Measurements from ENCODE around the gene TRAF3IP1. TPM values are rescaled to one million over a fixed set of nuclear protein-coding genes. Genes with fewer than 3 reads are reported as not detected.
A peak's percentile ranks its signal among the peaks of the same experiment; 100 is the strongest.

TRAF3IP1 gene
- total RNA-seq, 4 donors from 2014 or later, result 12.6 to 41.8 (median 27.6) TPM

GRCh38 chr2:238438856-238439849 is 118.8 kb downstream of the TRAF3IP1 start:
- TF ChIP-seq, protein P1, sequence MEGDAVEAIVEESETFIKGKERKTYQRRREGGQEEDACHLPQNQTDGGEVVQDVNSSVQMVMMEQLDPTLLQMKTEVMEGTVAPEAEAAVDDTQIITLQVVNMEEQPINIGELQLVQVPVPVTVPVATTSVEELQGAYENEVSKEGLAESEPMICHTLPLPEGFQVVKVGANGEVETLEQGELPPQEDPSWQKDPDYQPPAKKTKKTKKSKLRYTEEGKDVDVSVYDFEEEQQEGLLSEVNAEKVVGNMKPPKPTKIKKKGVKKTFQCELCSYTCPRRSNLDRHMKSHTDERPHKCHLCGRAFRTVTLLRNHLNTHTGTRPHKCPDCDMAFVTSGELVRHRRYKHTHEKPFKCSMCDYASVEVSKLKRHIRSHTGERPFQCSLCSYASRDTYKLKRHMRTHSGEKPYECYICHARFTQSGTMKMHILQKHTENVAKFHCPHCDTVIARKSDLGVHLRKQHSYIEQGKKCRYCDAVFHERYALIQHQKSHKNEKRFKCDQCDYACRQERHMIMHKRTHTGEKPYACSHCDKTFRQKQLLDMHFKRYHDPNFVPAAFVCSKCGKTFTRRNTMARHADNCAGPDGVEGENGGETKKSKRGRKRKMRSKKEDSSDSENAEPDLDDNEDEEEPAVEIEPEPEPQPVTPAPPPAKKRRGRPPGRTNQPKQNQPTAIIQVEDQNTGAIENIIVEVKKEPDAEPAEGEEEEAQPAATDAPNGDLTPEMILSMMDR (IDR thresholded peaks at IDR 0.05), result no peak
- no peak for TF ChIP-seq POLR2A (IDR thresholded peaks at IDR 0.05)
- Histone ChIP-seq H3K36me3 (no peaks in the 10 kb centered on the region), H3K27me3 (no peaks in the 10 kb centered on the region), H3K27ac (peak overlapping the region; percentile 20 to 34), H3K9me3 (no peaks in the 10 kb centered on the region), H3K4me1 (no peaks in the 10 kb centered on the region), H3K4me3 (no peak overlapping the region)
- intact Hi-C loops (cut with DNase I; ENCODE audit: low total_unique reads), result no loop called here
- DNase-seq, result peak in 1 of 2 donors; percentile 36

GRCh38 chr2:238439917-238440316 is 119.6 kb downstream of the TRAF3IP1 start:
- H3K27ac ChIP-seq, result peak overlapping the region; percentile 20 to 34

GRCh38 chr2:238440331-238440730 is 120.0 kb downstream of the TRAF3IP1 start:
- H3K4me1 ChIP-seq, result no peaks in the 10 kb centered on the region
- no peak overlapping the region for H3K4me3 ChIP-seq
- no peaks in the 10 kb centered on the region for H3K9me3 ChIP-seq
- H3K36me3 ChIP-seq, result no peaks in the 10 kb centered on the region
- DNase-seq, result no peak
- intact Hi-C loops (cut with DNase I; ENCODE audit: low total_unique reads), result no loop called here
- no peaks in the 10 kb centered on the region for H3K27me3 ChIP-seq
- TF ChIP-seq POLR2A (IDR thresholded peaks at IDR 0.05), result no peak
- TF ChIP-seq, protein P1 (IDR thresholded peaks at IDR 0.05), result no peak
- H3K27ac ChIP-seq, result peak overlapping the region in 1 of 2 donors; percentile 34

More at GRCh38 chr2:238439917-238440316, 119.6 kb downstream of the TRAF3IP1 start:
- DNase-seq, result no peak
- TF ChIP-seq, protein P1 (IDR thresholded peaks at IDR 0.05), result no peak
- TF ChIP-seq POLR2A (IDR thresholded peaks at IDR 0.05), result no peak
- H3K9me3 ChIP-seq, result no peaks in the 10 kb centered on the region
- H3K4me1 ChIP-seq, result no peaks in the 10 kb centered on the region
- no peaks in the 10 kb centered on the region for H3K36me3 ChIP-seq
- no peak overlapping the region for H3K4me3 ChIP-seq
- H3K27me3 ChIP-seq, result no peaks in the 10 kb centered on the region
- intact Hi-C loops (cut with DNase I; ENCODE audit: low total_unique reads), result no loop called here

GRCh38 chr2:238440767-238441166 is 120.4 kb downstream of the TRAF3IP1 start:
- Histone ChIP-seq H3K27ac (no peak overlapping the region), H3K4me3 (no peak overlapping the region), H3K4me1 (no peaks in the 10 kb centered on the region), H3K27me3 (no peaks in the 10 kb centered on the region), H3K36me3 (no peaks in the 10 kb centered on the region), H3K9me3 (no peaks in the 10 kb centered on the region)
- TF ChIP-seq POLR2A (IDR thresholded peaks at IDR 0.05), result no peak
- TF ChIP-seq, protein P1 (IDR thresholded peaks at IDR 0.05), result no peak
- intact Hi-C loops (cut with DNase I; ENCODE audit: low total_unique reads), result no loop called here
- DNase-seq, result no peak

Data from uterus (tissue), 4 donors.